OCI-M2 (cell line): ENCODE results near the gene ZBTB42.

Experiments
- DNase-seq: peaks from one replicate; lab custom pipeline; 2025; ENCODE audit not compliant: unreplicated experiment; lab: John Stamatoyannopoulos, UW

Gene ZBTB42

DNA sequence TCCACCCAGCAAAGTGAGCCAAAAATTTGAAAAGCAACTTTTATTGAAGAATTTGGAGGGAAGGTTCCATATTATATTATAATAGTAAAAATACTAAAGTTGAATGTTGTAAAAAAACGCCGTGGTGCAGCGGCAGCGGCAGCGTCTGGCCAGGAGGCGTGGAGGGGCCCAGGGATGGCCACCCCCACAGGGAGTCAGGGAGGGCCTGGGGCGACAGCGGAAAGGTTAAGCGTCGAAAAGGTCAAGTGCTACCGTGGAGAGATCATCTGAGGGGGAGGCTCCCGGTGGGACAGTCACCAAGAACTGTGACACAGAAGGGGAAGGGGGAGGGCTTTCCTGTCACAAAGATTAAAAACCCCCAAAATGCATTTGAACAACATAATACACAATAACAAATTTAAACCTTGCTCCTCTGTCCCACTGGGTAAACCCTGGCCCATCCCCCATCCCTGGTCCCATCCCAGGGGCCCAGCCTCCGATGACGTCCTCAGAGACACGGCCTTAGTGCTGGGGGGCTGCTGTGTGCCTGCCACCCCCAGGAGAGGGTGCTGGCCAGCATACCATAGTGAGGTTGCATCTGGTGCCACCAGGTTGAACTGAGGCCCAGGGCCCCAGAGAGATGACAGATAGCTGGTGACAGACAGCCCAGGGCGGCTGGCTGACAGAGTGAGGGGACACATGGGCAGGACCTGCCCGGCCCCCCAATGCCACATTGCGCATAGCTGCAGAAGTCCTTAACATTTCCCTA lies 31.4 kb upstream of the ZBTB42 start:
- no peak for DNase-seq

- no peak for DNase-seq
Observed at GRCh38 chr14:104770072-104770579, 30.8 kb upstream of the ZBTB42 start.

DNA sequence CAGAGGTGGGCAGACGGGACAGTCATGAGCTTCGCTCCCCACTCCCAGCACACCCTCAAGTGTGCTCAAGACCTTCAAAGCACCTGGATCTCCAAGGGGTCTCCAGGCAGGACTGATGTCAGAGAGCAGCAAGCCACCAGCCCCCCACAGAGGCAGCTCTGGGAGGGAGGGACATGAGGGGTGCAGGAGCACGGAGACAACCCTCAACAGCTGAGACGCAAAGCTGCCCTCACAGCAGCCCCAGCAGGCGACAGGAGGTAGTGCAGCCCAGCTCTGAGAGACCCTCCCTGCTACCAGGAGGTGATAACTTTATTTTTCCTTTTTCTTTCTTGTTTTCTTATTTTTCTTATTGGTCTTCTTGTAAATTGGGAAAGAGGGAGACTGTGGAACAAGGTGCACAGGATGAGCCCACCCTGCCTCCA lies 30.0 kb upstream of the ZBTB42 start:
- no peak for DNase-seq

DNA sequence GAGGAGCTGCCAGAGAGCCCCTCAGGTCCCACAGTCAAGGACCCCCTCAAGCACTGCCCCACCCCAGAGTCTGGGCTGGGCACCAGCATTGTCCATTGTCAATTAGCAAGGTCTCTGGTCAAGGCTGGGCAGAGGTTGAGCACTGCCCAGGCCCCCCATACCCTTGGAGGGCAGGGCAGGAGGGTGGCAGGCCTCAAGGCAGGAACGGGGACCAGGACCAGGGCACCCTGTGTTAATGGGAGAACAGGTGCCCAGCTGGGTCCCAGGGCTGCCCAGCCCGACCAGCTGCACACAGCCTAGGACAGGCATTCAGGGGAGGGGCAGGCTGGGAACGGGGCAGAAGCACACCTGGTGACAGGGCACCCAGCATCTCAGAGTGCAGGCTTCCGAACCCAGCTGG lies 29.5 kb upstream of the ZBTB42 start:
- DNase-seq: no peak

GRCh38 chr14:104771918-104772706 lies 28.8 kb upstream of the ZBTB42 start:
- DNase-seq: no peak

GRCh38 chr14:104772707-104773504 lies 28.0 kb upstream of the ZBTB42 start:
- DNase-seq: no peak

DNA sequence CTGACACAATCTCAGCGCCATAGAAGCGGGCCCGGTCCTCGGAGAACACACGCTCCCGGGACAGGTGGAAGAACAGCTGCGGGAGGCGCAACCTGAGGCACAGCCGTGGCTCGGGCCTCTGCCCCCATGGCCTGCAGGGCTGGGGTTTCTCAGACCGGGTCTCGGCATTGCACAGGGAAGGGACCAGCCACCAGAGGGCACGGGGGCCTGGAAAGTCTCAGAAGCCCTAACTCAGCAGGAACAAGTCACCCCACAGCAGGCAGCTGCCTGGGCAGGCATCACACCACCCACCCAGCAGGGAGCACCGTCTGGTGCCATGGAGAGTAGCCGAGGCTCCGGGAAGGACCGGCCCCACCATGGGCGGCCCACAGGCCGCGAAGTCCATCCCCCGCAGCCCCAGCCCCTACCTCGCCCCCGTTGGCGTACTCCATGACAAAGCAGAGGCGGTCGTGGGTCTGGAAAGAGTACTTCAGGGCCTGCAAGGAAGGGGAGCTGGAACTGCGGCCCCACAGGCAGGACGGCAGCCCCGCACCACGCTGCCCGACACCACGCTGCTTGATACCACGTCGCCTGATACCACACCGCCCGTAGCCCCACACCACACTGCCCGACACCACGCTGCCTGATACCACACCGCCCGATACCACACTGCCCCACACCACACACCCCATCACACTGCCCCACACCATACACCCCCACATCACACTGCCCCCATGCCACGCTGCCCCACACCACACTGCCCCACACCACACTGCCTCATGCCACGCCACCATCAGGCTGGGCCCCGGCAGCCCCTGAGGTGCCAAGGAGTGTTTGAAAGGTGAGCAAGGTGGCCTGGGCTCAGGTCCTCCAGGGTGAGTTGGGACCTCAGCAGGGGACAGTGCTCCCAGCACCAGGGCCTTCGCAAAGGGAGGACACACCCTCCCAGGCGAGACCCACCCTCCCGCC lies 27.1 kb upstream of the ZBTB42 start:
- DNase-seq: no peak

- DNase-seq: no peak
Observed at GRCh38 chr14:104774453-104775072, 26.3 kb upstream of the ZBTB42 start.

DNA sequence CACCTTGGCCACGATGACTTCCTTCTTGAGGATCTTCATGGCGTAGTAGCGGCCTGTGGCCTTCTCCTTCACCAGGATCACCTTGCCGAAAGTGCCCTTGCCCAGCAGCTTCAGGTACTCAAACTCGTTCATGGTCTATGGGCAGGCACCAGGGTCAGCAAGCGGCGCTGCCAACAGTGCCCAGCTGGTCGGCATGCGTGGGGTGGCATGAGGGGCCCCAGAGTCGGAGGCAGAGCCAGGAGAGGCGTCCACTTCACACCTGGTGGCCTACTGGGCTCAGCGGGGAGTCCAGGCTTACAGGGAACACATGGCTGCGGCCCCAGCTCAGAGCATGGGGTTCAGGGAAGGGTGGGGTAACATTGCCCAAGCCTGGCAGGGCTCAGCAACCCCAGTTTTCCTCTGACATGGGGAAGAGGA lies 25.8 kb upstream of the ZBTB42 start:
- DNase-seq: no peak

DNA sequence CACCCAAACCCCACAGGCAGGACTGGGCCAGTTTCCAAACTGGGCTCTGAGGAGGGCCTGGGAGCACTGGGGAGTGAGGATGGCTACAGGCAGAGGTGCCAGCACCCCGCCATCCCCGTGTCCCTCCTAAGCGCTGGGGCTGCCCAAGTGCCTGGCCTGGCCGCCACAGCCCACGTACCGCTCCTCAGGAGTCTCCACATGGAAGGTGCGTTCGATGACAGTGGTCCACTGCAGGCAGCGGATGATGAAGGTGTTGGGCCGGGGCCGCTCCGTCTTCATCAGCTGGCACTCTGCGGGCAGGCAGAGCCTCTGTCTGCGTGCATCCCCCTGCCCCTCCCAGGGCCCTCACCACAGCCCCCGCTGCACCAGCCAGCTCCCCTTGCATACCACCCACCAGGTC lies 24.4 kb upstream of the ZBTB42 start:
- DNase-seq: no peak

DNA sequence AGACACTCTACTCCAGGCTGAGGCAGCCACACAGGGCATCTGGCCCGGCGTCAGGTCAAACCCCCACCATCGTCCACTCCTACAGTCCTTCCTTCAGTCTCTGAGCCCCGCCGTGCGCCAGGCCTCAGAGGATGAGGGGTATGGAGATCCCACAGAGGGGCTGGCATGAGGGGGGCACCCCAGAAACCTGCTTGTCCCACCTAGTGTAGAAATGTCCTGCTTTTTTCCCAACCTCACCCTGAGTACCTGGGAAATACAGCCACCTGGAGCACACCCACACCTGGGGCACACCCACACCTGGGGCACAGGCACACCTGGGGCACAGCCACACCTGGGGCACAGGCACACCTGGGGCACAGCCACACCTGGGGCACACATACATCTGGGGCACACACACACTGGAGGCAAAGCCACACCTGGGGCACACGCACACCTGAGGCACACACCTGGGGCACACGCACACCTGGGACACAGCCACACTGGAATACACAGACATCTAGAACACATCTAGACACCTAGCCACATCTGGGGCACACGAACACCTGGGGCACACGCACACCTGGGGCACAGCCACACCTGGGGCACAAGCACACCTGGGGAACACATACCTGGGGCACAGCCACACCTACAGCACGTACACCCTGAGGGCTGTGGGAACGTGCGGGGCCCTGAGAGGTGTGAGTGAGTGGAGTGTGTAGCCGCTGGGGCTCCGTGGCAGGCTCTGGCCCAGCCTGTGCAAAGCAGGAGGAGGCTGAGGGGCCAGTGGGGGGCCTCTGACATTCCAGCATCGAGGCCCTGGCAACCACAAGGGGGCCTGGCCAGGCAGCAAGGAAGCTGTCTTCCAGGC lies 23.7 kb upstream of the ZBTB42 start:
- no peak for DNase-seq

DNA sequence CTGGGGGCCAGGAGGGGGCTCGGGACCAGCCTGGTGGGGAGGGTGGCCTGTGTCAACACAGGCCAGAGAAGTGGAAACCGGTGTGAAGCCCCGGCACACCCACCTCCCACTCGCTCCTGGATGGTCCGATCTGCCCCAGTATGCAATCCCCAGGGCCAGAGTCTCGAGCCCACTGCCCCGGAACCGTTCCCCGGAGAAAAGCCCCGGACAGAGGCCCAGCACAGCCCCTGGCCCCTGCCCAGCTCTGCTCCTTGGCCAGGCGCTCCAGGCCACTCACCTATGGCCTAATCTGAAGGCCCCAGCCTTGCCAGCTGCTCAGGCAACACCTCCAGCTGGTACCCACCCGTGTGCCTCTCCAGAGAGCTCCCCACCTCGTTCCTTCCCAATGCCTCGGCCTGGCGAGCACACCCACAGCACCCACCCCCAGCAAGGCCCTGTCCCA lies 23.1 kb upstream of the ZBTB42 start:
- no peak for DNase-seq

DNA sequence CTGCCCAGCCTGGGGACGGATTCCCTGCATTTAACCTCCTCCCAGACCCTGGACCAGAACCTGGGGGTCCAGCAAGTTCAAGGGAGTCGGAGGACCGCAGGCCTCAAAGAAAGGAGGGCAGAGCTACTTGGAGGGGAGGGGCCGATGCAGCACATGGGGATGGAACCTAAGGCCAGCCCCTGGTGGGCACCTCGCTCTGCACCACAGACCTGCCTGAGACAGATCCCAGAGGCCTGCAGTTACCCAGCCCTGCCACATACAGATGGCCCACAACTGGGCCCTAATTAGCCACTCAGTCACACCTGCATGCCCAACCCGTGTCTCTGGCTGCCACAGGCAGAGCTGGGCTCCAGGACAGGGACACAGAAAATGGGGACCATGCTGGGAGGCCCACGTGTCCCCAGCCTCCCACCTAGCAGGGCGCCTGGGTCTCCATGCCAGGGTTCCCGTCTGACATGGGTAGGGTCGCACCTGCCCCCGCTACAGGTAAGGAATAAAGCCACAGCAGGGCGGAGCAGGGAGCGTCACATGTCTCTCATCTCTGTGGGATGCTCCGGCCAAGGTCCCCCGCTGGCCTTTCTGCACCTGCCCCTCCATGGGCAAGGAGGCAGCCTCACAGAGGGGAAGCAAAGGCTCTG lies 22.1 kb upstream of the ZBTB42 start:
- DNase-seq: no peak

DNA sequence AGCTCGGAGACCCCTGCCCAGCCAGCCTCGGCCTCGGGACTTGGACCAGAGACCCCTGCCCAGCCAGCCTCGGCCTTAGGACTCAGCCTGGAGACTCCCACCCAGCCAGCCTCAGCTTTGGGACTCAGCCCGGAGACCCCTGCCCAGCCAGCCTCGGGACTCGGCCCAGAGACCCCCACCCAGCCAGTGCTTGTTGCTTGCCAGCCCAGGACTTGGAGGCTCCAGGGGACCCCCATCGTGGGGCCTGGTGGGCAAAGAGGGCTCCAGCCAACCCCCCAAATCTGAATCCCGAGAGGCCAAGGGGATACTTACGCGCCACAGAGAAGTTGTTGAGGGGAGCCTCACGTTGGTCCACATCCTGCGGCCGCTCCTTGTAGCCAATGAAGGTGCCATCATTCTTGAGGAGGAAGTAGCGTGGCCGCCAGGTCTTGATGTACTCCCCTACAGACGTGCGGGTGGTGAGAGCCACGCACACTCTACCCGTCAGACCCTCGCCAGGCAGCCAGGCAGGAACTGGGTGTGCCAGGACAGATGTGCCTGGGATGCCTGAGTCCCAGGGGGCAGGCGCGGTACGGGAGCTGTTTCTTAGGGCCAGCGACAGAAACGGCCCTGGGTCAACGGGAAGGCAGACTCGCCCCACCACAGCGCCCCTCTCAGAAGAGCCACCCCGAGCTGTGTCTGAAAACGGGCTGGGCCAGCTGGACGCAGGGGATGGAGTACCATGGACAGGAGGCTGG lies 21.0 kb upstream of the ZBTB42 start:
- DNase-seq: no peak

- no peak for DNase-seq
Observed at GRCh38 chr14:104780513-104781030, 20.3 kb upstream of the ZBTB42 start.

DNA sequence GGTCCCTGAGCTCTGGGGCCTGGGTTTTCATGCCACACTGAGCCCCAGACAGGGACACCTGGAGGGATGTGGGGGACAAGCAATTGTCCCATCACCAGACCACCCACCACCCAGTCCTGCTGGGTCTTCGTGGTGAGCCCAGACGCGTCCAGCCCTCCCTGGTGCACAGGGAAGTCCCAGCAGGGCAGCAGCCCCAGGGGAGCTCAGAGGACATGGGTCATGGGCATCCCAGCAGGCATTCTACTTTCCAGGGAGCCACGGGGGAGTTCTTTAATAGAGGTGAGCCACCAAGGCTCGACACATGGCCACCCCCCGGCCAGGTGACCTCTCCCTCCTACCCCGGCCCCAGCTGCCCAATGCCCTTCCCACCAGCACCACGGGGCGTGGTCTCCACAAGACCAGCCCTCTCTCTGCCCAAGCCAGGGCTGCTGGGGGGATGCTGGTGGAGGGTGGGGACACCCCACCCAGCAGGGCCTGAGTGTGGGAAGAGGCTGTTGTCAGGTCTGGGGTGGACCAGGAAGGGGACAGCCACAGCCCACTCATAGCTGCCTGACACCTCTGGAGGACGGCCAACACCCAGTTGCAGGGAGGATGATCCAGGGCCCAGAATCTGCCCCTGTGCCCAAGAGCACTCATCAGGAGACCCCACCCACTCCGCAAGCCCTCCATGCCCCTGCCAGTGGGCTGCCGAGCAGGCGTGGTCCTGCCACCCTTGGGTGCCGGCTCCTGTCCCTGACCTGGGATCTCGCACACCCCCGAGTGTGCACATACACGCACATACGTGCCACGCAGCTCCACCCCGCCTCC lies 19.4 kb upstream of the ZBTB42 start:
- no peak for DNase-seq
